OCI-M2 (cell line): ENCODE results near the gene POLR2J.
"Not testable (repeated sequence)": the region's sequence is repeated elsewhere in the genome, so short reads cannot be mapped to it uniquely, and the experiment has no call there.

Experiments used
- DNase-seq: peaks from one replicate; lab custom pipeline; 2025; ENCODE audit not compliant: unreplicated experiment; lab: John Stamatoyannopoulos, UW

POLR2J gene

DNA sequence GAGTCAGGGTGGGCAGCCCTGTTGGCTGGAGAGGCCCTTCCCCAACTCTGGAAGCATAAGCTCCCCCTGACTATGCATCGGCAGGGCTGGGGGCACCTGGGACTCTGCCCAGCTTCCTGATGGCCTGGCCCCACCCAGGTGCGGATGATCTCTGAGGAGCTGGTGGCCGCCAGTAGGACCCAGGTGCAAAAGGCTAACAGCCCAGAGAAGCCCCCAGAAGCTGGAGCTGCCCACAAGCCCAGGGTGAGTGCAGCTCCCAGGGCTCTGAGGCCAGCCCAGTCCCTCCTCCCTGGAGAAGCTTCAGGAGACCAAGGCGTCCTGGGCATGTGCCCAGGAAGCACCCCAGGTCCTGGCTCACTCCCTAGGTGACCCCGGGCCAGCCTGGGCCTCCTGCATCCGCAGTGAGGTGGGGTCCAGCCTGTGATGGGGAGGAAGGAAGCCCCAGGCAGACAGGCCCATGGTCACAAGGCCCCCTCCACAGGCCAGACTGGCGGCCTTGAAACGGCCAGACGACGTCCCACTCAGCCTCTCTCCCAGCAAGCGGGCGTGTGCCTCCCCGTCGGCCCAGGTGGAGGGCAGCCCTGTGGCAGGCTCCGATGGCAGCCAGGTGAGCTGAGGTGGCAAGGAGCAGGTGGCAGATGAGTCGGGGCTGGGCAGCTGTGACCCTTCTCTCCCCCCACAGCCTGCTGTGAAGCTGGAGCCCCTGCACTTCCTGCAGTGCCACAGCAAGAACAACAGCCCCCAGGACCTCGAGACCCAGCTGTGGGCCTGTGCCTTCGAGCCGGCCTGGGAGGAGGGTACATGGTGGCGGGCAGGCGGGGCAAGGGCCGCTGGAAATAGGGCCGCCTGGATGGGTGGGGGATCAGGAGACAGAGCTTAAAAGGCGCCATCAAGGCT, 10.9 kb downstream of the POLR2J start:
- no peak for DNase-seq

DNA sequence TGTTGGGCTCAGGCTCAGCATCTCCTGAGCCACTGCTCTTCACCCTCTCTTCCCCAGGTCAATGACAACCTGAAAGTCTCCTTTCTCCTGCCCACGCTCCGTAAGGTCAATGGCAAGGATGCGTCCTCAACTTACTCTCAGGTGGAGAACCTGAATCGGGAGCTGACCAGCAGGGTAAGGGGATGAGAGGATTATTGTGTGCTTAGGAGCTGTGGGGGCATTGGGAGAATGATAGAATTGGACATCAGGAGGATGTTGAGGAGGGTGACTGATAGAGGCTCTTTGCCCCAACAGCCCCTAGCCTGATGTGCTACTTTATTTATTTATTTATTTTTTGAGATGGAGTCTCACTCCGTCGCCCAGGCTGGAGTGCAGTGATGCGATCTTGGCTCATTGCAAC, 12.6 kb downstream of the POLR2J start:
- DNase-seq, result no peak

DNA sequence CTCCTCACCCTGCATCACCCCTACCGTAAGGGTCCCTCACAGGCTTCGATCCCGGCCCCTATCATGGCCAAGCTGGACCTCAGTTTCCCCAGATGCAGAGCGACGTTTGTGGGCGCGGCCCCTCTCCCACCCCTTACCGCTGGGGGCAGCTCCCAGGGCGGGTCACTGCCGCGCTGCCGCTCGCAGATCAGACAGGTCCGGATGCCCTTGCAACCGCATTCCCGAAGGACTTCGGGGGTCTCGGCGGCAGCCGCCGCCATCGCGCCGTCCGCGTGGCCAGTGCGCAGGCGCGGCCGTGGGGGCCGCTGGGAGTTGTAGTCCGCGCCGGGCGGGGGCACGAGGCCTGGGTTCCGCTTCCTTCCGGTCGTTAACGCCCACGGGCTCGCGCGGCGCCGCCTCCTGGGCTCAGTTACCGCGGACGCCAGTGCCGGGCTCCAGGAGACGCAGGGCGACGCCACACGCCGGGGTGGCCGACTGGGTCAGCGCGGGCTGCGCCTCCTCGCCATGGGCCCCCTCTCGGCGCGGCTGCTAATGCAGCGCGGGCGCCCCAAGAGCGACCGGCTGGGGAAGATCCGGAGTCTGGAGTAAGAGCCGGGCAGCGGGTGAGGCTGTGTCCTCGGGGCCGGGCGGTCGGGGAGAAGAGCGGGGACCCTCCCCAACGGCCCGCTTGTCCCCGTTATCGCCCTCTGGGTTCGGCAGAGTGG, 14.0 kb downstream of the POLR2J start, which contains the start of the genes ALKBH4 and LRWD1:
ALKBH4 (minus strand) TSS at position 287 of the 704 bp plus-strand sequence; CDS start at position 260, 27 bp downstream.
LRWD1 (plus strand) TSS at position 408 of the 704 bp plus-strand sequence; CDS start at position 505, 97 bp downstream.
- DNase-seq, result peak; percentile 61

DNA sequence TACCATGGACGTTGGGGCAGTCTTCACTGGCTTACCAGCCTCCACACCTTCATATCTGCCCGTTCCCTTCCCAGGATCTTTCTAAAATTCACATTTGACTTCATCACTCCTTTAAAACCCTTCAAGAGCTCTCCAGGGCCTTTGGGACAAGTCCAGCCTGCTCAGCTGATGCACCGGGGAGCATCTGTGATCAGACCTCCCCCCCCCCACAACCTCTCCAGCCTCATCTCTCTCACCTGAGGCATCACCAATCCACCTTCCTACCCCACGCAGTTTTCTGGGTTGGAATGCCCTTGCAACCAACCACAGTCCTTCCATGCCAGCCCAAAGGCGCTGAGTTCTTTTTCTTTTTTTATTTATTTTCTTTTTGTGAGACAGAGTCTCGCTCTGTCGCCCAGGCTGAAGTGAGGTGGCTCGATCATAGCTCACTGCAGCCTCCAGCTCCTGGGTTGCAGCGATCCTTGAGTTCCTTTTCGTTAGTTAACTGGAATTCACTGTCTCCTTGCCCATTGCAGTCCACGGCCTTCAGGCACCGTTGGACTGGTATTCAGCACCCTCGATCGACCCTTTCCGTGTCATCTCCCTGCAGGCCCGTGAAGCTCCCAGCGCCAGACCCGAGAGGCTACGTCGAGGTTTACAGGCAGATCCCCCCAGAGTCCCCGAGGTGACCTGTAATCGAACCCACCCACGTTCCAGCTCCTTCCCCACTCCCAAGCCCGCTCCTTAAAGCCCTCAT, 14.7 kb downstream of the POLR2J start:
- DNase-seq, result no peak

DNA sequence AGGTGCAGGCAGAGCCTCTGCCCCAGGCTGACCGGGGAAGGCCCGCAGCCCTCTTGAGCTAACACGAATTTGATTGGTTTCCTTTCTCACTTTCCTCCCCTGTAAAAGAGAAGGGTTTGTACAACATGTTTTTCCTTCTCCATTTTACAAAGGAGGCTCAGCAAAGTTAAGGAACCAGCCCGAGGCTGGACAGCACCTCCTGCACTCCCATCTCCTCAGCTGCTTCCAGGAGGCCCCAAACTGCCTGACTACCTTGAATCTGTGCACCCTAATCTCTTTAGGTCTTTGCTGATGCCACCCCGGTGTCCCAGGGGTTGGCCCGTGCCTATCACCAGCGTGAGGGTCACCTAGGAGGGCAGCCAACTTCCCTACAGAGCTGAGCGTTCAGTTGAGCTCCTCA, 18.3 kb downstream of the POLR2J start:
- DNase-seq, result no peak

DNA sequence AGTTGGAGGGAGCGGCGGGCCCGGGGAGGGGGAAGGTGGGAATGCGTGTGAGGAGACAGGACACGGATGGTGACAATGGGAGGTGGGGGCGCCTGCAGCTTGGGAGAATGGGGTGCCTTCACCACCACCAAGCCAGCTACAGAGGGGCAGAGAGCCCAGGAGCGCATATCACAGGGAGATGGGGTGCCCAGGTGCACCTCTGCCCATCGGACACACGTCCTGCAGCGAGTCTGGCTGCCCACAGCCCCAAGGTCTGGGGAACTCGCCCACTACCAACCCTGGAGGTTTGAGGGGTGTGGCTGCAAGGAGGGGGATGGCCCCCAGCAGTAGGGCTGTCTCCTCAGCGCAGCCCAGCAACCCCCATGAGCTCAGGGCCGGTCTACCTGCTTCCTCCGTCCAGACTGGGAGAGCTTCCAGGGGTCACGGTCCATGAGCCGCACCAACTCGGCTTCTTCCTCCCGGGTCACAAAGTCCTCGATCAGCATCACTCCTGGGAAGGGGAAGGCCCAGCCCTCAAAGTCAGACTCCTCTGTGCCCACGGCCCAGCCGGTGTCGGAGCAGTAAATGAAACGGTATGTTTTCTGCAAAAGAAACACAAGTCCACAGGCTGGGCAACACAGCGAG, 19.4 kb downstream of the POLR2J start:
- DNase-seq, result no peak

DNA sequence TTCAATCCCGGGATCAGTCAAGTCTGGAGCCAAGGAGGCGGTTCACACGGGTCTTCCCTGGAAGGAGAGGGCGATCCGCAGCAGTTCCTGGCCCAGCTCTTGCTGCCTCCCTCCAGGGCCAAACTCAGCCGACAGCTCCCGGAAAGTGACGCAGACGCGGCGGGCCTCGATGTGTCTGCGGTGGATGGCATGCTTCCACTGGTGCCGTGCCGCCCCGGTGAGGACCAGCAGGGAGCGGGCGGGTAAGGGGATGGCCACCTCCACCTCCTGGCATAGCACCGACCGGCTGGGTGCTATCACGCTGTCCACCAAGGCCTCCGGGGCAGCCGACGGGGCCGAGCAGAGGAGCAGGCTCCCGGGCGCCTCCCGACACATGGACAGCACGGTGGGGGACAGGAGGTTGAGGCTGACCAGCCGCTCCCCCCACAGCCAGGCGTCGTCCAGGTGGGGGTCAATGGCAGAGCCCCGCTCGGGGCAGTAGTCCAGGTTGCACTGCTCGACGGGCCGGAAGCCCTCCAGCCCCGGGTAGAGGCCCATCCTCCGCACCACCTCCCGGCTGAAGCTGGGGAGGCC, 21.3 kb downstream of the POLR2J start:
- no peak for DNase-seq

DNA sequence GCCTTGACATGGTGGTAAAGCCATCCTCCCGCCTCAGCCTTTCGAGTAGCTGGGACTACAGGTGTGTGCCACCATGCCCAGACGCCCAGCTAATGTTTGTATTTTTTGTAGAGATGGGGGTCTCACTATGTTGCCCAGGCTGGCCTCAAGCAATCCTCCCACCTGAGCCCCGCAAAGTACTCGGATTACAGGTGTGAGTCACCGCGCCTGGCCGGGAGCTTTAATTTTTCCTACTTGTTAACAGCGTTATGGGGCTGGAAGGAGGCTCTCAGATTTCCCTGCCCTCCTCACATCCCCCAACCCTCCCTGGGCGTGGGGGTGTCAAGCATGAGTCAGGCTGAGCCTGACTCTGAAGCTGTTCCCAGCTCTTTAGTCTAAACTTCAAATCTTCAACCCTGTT, 22.4 kb downstream of the POLR2J start:
- DNase-seq, result no peak

DNA sequence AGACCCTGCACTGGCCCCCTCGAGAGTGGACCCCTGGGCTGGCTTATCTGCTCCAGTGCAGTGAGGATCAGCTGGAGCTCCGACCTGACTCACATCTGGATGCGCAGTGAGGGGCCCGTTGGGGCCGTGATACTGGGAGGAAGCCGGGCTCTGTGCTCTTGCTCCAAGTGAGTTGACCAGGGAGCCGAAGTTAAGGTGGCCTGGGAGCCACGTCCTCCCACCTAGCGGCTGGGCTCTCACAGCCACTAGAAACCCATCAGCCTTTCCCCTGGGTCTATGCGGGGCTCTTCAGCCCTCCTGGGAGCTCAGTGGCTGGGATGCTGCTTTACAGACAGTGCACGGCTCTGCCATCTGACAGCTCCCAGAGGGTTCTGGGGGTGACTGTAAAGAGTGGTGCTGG, 23.1 kb downstream of the POLR2J start:
- DNase-seq, result no peak

DNA sequence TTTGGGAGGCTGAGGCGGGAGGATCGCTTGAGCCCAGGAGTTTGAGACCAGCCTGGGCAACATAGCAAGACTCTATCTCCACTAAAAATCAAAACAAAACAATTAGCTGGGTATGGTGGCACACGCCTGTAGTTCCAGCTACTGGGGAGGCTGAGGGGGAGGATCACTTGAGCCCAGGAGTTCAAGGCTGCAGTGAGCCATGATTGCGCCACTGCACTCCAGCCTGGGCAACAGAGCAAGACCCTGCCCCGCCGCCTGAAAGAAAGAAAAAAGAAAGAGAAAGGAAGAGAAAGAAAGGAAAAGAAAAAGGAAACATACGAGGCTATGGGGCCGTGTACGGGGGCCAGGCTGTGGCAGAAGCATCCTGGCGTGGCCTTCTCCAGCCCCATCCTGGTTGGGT, 23.8 kb downstream of the POLR2J start:
- not testable (repeated sequence) for DNase-seq

DNA sequence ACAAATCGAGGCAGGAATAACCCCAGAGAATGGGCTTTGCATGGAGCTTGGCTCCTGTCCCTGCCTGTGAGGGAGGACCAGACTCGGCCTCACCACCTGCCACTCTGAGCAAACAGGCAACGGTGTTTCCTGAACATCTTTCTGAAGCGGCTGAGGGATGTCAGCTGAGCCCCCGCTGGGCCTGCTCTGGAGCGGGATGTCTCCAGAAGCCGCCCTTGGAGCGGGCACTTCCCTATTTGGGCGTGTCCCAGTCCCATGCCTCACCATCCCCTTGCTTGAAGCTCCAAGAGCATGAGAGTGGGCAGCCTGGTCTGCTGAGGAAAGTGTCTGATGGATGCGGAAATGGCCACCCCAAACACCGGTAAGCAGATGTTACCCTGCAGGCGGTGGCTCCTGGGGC, 24.3 kb downstream of the POLR2J start:
- DNase-seq, result no peak

DNA sequence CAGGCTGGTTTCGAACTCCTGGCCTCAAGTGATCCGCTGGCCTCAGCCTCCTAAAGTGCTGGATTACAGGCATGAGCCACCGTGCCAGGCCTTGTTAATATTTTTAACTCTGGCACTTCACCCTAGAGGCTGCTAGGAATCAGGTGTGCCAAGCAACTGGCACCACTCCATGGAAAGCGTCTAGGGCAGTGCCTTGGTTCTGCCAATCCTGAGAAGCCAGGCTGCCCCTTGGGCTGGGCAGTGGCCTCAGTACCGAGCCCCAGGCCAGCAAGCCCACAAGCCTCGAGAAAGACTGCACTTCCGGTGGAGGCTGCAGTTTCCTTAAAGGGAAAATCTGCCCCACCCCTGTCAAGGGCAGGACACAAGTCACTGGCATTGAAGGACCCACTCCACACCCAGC, 25.4 kb downstream of the POLR2J start:
- no peak for DNase-seq

DNA sequence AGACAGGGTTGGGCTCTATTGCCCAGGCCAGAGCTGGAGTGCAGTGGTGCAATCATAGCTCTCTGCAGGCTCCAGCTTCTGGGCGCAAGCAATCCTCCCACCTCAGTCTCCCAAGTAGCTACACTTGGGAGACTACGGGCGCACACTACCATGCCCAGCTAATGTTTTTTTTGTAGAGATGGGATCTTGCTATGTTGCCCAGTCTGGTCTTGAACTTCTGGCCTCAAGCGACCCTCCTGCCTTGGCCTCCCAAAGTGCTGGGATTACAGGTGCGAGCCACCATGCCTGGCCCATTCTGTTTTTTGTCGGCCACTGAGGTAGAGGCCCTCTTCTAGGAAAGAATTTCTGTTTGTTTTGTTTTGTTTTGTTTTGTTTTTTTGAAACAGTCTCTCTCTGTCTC, 26.3 kb downstream of the POLR2J start:
- DNase-seq, result no peak

DNA sequence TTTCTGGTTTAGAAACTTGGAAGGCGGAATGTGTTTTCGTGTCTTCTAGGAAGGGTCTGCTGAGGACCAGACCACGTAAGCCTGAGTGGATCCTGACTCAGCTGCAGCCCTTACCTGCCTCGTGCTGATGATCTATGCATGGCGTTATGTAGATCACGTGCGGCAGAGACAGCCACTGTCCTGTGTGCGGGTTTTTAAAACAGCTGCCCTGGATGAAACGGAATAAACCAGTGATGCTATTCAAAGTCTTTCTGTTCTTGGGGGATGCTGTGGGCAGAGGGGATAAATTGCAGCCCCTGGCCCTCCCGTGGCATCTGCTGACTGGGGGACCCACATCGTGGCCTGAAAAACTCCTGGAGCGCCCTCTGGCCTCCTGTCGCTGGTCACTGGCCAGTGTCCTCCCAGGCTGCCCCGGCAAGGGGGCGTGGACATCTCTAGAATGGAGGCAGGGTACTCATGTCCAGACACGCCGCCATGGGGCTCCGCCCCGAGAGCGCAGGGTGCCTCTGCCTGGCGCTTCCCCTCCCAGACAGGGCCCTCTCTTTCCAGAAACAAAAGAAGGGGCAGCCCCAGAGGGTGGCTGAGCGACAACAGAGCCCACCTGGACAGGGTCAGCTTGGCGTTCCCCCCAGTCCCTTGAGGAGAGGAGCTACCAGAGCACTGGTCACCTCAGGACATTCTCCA, 27.2 kb downstream of the POLR2J start:
- no peak for DNase-seq

DNA sequence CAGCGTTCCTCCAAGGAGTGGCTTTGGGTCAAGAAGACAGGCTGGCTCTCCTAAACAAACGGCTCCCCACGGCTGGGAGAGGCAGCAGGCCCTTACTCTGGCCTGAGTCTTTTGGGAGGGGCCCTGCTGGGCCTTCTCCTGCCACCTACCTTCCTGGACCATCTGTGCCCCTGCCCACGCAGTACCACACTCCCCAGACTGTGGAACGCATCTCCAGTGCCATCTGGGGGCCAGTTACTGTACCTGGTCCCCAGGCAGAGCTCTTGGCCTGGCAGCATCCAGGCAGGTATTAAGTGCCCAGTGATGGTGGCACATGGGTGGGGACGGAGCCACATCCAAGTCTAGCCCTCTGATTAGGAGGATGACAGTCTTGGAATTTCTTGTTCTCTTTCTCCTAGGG, 28.5 kb downstream of the POLR2J start:
- DNase-seq, result no peak

DNA sequence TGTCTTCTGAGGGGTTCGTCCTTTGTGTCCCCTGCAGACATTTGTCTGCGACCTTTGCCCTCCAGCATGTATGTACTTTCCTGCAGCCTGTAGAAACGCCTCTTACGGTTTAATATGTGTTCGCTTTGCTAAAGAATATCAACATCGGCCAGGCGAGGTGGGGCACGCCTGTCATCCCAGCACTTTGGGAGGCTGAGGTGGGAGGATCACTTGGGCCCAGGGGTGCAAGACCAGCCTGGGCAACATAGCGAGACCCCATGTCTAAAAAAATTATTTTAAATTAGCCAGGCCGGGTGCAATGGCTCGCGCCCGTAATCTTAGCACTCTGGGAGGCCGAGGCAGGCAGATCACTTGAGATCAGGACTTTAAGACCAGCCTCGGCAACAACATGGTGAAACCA, 29.6 kb downstream of the POLR2J start:
- DNase-seq, result no peak

DNA sequence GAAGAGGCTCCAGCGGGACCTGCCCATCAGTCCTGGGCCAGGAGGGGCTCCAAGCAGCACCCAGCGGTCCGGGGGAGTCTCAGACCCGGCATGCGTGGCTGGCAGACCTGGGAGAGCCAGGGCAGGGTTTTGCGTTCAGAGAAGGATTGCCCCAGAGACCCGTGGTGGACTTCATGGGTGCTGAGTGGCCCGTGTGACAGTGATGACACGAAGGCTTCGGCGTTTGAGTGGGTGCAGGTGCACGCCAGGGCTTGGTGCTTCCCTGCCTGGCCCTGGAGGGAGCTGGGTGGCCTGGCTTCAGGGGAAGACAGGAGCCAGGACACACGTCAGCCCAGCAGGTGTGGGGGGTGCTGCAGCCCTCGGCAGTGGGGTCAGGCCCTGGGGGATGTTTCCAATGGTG, 31.4 kb downstream of the POLR2J start:
- DNase-seq, result no peak

DNA sequence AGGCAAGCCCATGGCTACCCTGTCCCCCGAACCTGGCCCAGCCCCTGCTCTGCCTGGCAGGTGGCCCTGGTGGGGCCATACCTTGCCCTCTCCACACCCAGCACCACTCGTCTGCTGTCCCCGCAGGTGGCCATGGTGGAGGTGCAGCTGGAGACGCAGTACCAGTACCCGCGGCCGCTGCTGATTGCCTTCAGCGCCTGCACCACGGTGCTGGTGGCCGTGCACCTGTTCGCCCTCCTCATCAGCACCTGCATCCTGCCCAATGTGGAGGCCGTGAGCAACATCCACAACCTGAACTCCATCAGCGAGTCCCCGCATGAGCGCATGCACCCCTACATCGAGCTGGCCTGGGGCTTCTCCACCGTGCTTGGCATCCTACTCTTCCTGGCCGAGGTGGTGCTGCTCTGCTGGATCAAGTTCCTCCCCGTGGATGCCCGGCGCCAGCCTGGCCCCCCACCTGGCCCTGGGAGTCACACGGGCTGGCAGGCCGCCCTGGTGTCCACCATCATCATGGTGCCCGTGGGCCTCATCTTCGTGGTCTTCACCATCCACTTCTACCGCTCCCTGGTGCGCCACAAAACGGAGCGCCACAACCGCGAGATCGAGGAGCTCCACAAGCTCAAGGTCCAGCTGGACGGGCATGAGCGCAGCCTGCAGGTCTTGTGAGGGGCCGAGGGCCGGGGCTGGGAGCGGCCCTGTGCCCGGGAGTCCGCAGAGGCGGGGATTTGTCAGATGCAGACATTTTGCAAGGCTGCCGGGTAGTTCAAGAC, 32.1 kb downstream of the POLR2J start:
- no peak for DNase-seq

DNA sequence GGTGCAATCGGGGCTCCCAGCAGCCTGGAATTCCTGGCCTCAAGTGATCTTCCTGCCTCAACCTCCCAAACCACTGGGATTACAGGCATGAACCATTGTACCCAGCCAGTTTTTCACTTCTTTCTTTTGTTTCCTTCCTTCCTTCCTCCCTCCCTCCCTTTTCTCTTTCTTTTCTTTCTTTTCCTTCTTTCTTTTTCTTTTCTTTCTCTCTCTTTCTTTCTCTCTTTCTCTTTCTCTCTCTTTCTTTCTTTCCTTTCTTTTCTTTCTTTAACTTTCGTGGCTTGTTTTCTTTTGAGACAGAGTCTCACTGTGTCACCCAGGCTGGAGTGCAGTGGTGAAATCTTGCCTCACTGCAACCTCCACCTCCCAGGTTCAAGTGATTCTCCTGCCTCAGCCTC, 33.0 kb downstream of the POLR2J start:
- no peak for DNase-seq
